HCT116 (cell line): ENCODE data around the gene CRIP2. TPM values are rescaled to one million over a fixed set of nuclear protein-coding genes. Genes with fewer than 3 reads are reported as not detected.

ENCODE experiments used
- ATAC-seq: fragments of 200-7000 bp; cut with Tn5 transposase; 2 replicates; pipeline ENCODE4 v1.9.1; 2020; ENCODE audit warnings: mild to moderate bottlenecking, moderate library complexity
- BruUV-seq: library from RNA; stranded (reverse); fragments of 400-500 nt; replicated peaks from 2 replicates; lab custom pipeline; 2021; lab: Mats Ljungman, UMichigan
- CTCF ChIA-PET: fragments of 300-600 bp; sonication (Branson Sonifier 250); formaldehyde crosslinking; loops from one replicate; lab custom pipeline; 2021; ENCODE audit warnings: antibody characterized with exemption; lab: Charles Lee
- POLR2A ChIA-PET: fragments of 300-600, 350-600 bp; sonication (Branson Sonifier 250); formaldehyde crosslinking; loops from one replicate; lab custom pipeline; 2021; ENCODE audit warnings: antibody characterized with exemption; lab: Charles Lee
- RAD21 ChIA-PET, 2 experiments: fragments of 300-600 bp; sonication (Branson Sonifier 250); formaldehyde crosslinking; loops; one replicate each; lab custom pipeline; 2023; ENCODE audit warnings: low total read pairs in 2 of 2; ENCODE audit not compliant: uncharacterized antibody in 2 of 2, unreplicated experiment in 2 of 2, low non-redundant PET in 1 of 2; lab: Charles Lee
- DNase-seq: peaks from one replicate; pipeline ENCODE4 v3.0.0-alpha.2; 2010; ENCODE audit warnings: low read depth, low spot score
- H2AFZ ChIP-seq: fragments of 200-600 bp; shearing (Covaris generic), sonication (generic); 2 replicates; pipeline ENCODE4 v1.6.1; 2017; ENCODE audit warnings: low read depth, mixed run types, mixed read lengths, antibody characterized with exemption, low read length; ENCODE audit not compliant: poor library complexity, severe bottlenecking
- H3K27ac ChIP-seq: 2 replicates; pipeline ENCODE4 v1.5.1; 2012; ENCODE audit warnings: low read depth, low read length
- H3K27me3 ChIP-seq: fragments of 200-600 bp; sonication (generic); 2 replicates; pipeline ENCODE4 v1.6.1; 2016; ENCODE audit warnings: mixed run types, low read length, mixed read lengths; ENCODE audit not compliant: insufficient read depth
- H3K36me3 ChIP-seq, 2 experiments: fragments of 200-500 bp in 1 of 2; fragments of 200-600 bp in 1 of 2; sonication (Bioruptor generic) in 1 of 2; sonication (generic) in 1 of 2; 2 replicates each; pipeline versions ENCODE4 v1.5.1 to v1.6.1; 2014 to 2016; ENCODE audit warnings: low read length in 2 of 2, inconsistent platforms in 1 of 2, mixed read lengths in 1 of 2, mixed run types in 1 of 2; ENCODE audit not compliant: insufficient read depth in 2 of 2, control insufficient read depth in 1 of 2
- H3K4me1 ChIP-seq, 2 experiments: fragments of 200-600 bp in 1 of 2; sonication (generic) in 1 of 2; 2 replicates each; pipeline versions ENCODE4 v1.5.1 to v1.6.1; 2012 to 2017; ENCODE audit warnings: low read length in 2 of 2, inconsistent platforms in 1 of 2, mild to moderate bottlenecking in 1 of 2, mixed read lengths in 1 of 2, mixed run types in 1 of 2, moderate library complexity in 1 of 2; ENCODE audit not compliant: insufficient read depth in 2 of 2, control insufficient read depth in 1 of 2
- H3K4me2 ChIP-seq: fragments of 200-600 bp; sonication (generic); 2 replicates; pipeline ENCODE4 v1.6.1; 2017; ENCODE audit warnings: mixed run types, low read length, mixed read lengths
- H3K4me3 ChIP-seq, 2 experiments: fragments of 200-600 bp in 1 of 2; sonication (generic) in 1 of 2; replicated peaks in 1 of 2; 2 replicates each; pipeline ENCODE4 v1.5.1; 2011 to 2016; ENCODE audit warnings: low read length in 2 of 2, control low read depth in 1 of 2, low read depth in 1 of 2, mild to moderate bottlenecking in 1 of 2, mixed read lengths in 1 of 2, mixed run types in 1 of 2
- H3K79me2 ChIP-seq: fragments of 200-600 bp; sonication (generic); 2 replicates; pipeline ENCODE4 v1.6.1; 2017; ENCODE audit warnings: mild to moderate bottlenecking, mixed run types, low read length, moderate library complexity, mixed read lengths; ENCODE audit not compliant: insufficient read depth
- H3K9ac ChIP-seq: fragments of 200-600 bp; sonication (generic); 2 replicates; pipeline ENCODE4 v1.6.1; 2016; ENCODE audit warnings: low read length, mixed read lengths
- H3K9me2 ChIP-seq: fragments of 200-600 bp; sonication (generic), shearing (Covaris generic); 2 replicates; pipeline ENCODE4 v1.6.1; 2017; ENCODE audit warnings: mixed run types, mild to moderate bottlenecking, moderate library complexity; ENCODE audit not compliant: insufficient read depth
- H3K9me3 ChIP-seq, 2 experiments: fragments of 200-500 bp in 1 of 2; fragments of 200-600 bp in 1 of 2; sonication (Bioruptor generic) in 1 of 2; sonication (generic) in 1 of 2; 2 replicates each; pipeline ENCODE4 v1.6.1; 2014 to 2017; ENCODE audit warnings: low read length in 2 of 2, mixed read lengths in 2 of 2, inconsistent platforms in 1 of 2, low read depth in 1 of 2, mild to moderate bottlenecking in 1 of 2, mixed run types in 1 of 2, moderate library complexity in 1 of 2; ENCODE audit not compliant: control insufficient read depth in 1 of 2, insufficient read depth in 1 of 2
- H4K20me1 ChIP-seq: fragments of 200-600 bp; sonication (generic), shearing (Covaris generic); 2 replicates; pipeline ENCODE4 v1.6.1; 2017; ENCODE audit warnings: mixed run types, mild to moderate bottlenecking, moderate library complexity; ENCODE audit not compliant: insufficient read depth
- CEBPB ChIP-seq: IDR thresholded peaks from 2 replicates; pipeline ENCODE4 v1.6.1; 2012; ENCODE audit warnings: low read depth
- EGR1 ChIP-seq: IDR thresholded peaks from 2 replicates; pipeline ENCODE4 v1.6.1; 2012; ENCODE audit warnings: low read depth
- ELF1 ChIP-seq: IDR thresholded peaks from 2 replicates; pipeline ENCODE4 v1.6.1; 2012; ENCODE audit warnings: low read depth, borderline replicate concordance
- FOSL1 ChIP-seq: IDR thresholded peaks from 2 replicates; pipeline ENCODE4 v1.6.1; 2012; ENCODE audit warnings: low read depth
- JUND ChIP-seq: IDR thresholded peaks from 2 replicates; pipeline ENCODE4 v1.6.1; 2012
- POLR2AphosphoS5 ChIP-seq: IDR thresholded peaks from 2 replicates; pipeline ENCODE4 v1.6.1; 2011; ENCODE audit warnings: mild to moderate bottlenecking, low read depth, low read length, moderate library complexity
- RAD21 ChIP-seq: IDR thresholded peaks from 2 replicates; pipeline ENCODE4 v1.6.1; 2012; ENCODE audit warnings: low read depth, mild to moderate bottlenecking
- SIN3A ChIP-seq: IDR thresholded peaks from 2 replicates; pipeline ENCODE4 v1.6.1; 2012; ENCODE audit warnings: low read depth
- ZFX ChIP-seq: fragments of 450-650 bp; IDR thresholded peaks from 2 replicates; pipeline ENCODE4 v1.6.1; 2017
- ZNF274 ChIP-seq: fragments of 200-500 bp; sonication (Bioruptor generic); IDR thresholded peaks from 2 replicates; pipeline ENCODE4 v1.6.1; 2014; ENCODE audit warnings: mild to moderate bottlenecking, low read depth, low read length, inconsistent platforms
- intact Hi-C: fragments of 100-400 bp; cut with micrococcal nuclease; formaldehyde crosslinking; loops from 2 replicates; pipeline ENCODE4 v1.10.0; 2022
- total RNA-seq: library from RNA; stranded (reverse); gene quantifications from one replicate; pipeline ENCODE4 v1.2.1, GENCODE V29; 2021; ENCODE audit not compliant: unreplicated experiment
- TF ChIP-seq, protein P1 (sequence below), 3 experiments: fragments of 200-600 bp in 1 of 3; sonication (generic) in 1 of 3; IDR thresholded peaks in 2 of 3; conservative IDR thresholded peaks in 1 of 3; 2 replicates each; pipeline ENCODE4 v1.5.1; 2012 to 2017; ENCODE audit warnings: low read depth in 2 of 3, low read length in 2 of 3, antibody characterized with exemption in 1 of 3, borderline replicate concordance in 1 of 3, control low read depth in 1 of 3, mild to moderate bottlenecking in 1 of 3, mixed read lengths in 1 of 3, mixed run types in 1 of 3, moderate library complexity in 1 of 3; ENCODE audit not compliant: insufficient read depth in 1 of 3
- TF ChIP-seq, protein P2 (sequence below): IDR thresholded peaks from 2 replicates; pipeline ENCODE4 v1.6.1; 2012; ENCODE audit warnings: low read depth
- TF ChIP-seq, protein P3 (sequence below): IDR thresholded peaks from 2 replicates; pipeline ENCODE4 v1.6.1; 2012
- TF ChIP-seq, protein P4 (sequence below): IDR thresholded peaks from 2 replicates; pipeline ENCODE4 v1.6.1; 2012

Gene CRIP2
- total RNA-seq, 1 experiment from 2014 or later, result 31.1 TPM

DNA sequence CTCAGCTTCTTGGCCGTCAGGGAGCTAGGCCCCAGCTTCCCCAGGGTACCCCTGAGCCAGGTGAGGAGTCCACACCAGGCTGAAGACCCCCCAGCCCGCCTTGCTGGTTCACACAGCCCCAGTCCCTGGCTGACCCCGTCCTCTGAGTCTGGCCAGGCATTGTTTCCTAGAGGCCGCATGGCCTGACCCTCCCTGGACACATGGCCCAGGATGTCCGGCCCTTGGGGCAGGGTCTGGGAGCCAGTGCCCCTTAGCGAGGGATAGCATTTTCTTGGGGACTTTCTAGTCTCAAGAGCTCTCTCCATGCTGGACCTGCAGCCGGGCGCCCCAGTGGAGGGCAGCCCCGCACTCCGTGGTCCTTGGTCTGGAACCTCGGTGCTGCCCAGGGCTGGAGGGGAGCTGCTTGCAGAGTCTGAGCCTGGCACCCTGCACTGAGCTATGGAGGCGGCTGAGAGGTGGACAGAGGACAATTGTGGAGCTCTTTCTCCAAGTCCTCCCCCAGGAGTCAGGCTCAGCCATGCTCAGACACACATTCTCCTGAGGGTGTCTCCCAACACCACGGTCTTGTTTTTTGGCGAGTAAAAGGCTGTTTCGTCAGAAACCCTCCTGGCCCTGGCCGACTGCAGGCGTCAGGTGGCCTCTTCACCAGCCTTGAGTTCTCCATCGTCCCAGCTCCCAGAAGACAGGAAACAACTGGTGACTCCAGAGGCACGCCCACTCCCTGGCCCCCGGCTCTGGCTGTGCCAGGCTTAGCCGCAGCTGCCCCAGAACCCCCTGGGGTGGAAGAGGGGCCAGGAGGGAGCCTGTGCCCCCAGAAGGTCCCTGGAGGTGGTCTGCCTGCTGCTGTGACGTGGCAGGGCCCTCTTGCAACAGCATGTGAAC is 17.6 kb upstream of the CRIP2 start:
- ChIA-PET CTCF (interaction anchor here (1.5 kb wide), 1 partner anchor 9 kb away, joined by 4 read pairs; no protein-coding TSS in a partner anchor), RAD21 (no interaction called here), POLR2A (no interaction called here)
- no peak overlapping the region for H3K27ac ChIP-seq
- DNase-seq, result no peak
- BruUV-seq, result no TSS peak
- H4K20me1 ChIP-seq, result no peaks in the 10 kb centered on the region
- no peak for ATAC-seq
- H3K9me3 ChIP-seq, result no peaks in the 10 kb centered on the region
- H2AFZ ChIP-seq, result no peak overlapping the region
- H3K4me1 ChIP-seq, result no peaks in the 10 kb centered on the region
- TF ChIP-seq RAD21, result no peak
- no peak for TF ChIP-seq SIN3A
- TF ChIP-seq ZNF274, result no peak
- TF ChIP-seq ZFX, result no peak
- TF ChIP-seq FOSL1, result no peak
- TF ChIP-seq CEBPB, result no peak
- no peak for TF ChIP-seq ELF1
- TF ChIP-seq, protein P1, sequence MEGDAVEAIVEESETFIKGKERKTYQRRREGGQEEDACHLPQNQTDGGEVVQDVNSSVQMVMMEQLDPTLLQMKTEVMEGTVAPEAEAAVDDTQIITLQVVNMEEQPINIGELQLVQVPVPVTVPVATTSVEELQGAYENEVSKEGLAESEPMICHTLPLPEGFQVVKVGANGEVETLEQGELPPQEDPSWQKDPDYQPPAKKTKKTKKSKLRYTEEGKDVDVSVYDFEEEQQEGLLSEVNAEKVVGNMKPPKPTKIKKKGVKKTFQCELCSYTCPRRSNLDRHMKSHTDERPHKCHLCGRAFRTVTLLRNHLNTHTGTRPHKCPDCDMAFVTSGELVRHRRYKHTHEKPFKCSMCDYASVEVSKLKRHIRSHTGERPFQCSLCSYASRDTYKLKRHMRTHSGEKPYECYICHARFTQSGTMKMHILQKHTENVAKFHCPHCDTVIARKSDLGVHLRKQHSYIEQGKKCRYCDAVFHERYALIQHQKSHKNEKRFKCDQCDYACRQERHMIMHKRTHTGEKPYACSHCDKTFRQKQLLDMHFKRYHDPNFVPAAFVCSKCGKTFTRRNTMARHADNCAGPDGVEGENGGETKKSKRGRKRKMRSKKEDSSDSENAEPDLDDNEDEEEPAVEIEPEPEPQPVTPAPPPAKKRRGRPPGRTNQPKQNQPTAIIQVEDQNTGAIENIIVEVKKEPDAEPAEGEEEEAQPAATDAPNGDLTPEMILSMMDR (IDR thresholded peaks at IDR 0.05 in 2 of 3, conservative IDR thresholded peaks at IDR 0.05 in 1 of 3; ENCODE audit: borderline replicate concordance in 1 of 3, insufficient read depth in 1 of 3, low read depth in 2 of 3, low read length in 2 of 3), result no peak
- no peak for TF ChIP-seq POLR2AphosphoS5
- no peak for TF ChIP-seq EGR1
- no peak for TF ChIP-seq JUND
- TF ChIP-seq, protein P2, sequence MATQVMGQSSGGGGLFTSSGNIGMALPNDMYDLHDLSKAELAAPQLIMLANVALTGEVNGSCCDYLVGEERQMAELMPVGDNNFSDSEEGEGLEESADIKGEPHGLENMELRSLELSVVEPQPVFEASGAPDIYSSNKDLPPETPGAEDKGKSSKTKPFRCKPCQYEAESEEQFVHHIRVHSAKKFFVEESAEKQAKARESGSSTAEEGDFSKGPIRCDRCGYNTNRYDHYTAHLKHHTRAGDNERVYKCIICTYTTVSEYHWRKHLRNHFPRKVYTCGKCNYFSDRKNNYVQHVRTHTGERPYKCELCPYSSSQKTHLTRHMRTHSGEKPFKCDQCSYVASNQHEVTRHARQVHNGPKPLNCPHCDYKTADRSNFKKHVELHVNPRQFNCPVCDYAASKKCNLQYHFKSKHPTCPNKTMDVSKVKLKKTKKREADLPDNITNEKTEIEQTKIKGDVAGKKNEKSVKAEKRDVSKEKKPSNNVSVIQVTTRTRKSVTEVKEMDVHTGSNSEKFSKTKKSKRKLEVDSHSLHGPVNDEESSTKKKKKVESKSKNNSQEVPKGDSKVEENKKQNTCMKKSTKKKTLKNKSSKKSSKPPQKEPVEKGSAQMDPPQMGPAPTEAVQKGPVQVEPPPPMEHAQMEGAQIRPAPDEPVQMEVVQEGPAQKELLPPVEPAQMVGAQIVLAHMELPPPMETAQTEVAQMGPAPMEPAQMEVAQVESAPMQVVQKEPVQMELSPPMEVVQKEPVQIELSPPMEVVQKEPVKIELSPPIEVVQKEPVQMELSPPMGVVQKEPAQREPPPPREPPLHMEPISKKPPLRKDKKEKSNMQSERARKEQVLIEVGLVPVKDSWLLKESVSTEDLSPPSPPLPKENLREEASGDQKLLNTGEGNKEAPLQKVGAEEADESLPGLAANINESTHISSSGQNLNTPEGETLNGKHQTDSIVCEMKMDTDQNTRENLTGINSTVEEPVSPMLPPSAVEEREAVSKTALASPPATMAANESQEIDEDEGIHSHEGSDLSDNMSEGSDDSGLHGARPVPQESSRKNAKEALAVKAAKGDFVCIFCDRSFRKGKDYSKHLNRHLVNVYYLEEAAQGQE, result no peak
- TF ChIP-seq, protein P3, sequence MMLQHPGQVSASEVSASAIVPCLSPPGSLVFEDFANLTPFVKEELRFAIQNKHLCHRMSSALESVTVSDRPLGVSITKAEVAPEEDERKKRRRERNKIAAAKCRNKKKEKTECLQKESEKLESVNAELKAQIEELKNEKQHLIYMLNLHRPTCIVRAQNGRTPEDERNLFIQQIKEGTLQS, result no peak
- TF ChIP-seq, protein P4, sequence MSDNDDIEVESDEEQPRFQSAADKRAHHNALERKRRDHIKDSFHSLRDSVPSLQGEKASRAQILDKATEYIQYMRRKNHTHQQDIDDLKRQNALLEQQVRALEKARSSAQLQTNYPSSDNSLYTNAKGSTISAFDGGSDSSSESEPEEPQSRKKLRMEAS, result no peak
- no peak overlapping the region for H3K9ac ChIP-seq
- peaks cover 10 to 11% of the 10 kb centered on the region in 2 experiments; a peak in 3 of 4 replicates for H3K36me3 ChIP-seq
- H3K4me2 ChIP-seq, result no peak overlapping the region
- H3K79me2 ChIP-seq, result no peaks in the 10 kb centered on the region
- intact Hi-C loops, result no loop called here
- H3K27me3 ChIP-seq, result no peaks in the 10 kb centered on the region
- H3K4me3 ChIP-seq, result no peak overlapping the region
- H3K9me2 ChIP-seq, result no peaks in the 10 kb centered on the region
